Astrocyte of the cerebellum (primary cell): ENCODE measurements around the gene GPBP1.

ENCODE experiments used
- DNase-seq: peaks from one replicate; pipeline ENCODE4 v3.0.0-alpha.2; 2011; ENCODE audit warnings: low read depth
- H3K4me3 ChIP-seq: 2 replicates; pipeline ENCODE4 v1.5.1; 2011; ENCODE audit warnings: mild to moderate bottlenecking, low read depth, low read length, moderate library complexity
- in situ Hi-C: cut with HindIII; loops from 2 replicates; pipeline ENCODE4 v1.10.0; 2017; ENCODE audit warnings: low sequenced_read_pairs
- TF ChIP-seq, protein P1 (sequence below): IDR thresholded peaks from 2 replicates; pipeline ENCODE4 v1.5.1; 2012; ENCODE audit warnings: low read length, low read depth, moderate library complexity, mild to moderate bottlenecking; ENCODE audit errors: missing control alignments

Gene GPBP1

DNA sequence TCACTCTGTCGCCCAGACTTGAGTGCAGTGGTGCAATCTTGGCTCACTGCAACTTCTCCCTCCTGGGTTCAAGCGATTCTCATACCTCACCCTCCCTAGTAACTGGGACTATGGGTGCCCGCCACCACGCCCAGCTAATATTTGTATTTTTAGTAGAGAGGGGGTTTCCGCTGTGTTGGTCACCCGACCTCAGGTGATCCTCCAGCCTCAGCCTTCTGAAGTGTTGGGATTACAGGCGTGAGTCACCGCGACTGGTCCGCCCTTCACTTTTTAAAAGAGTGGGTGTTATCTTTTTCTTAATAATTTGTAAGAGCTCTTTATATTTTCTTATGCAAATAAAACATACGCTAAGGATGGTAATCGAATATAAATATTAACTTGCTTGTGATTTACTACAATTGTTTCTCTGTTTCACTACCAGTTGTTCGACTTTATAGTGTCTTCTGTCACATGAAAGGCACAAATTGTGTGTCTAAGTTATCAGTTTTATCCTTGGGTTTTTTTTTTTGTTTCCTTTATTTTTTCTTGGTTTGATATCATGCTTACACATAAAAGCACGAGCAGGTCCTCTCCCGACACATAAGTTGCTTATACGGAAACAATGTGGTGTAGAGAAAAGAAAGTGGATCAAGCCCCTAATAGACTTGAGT is 1.9 kb upstream of the GPBP1 start:
- H3K4me3 ChIP-seq, result peak overlapping the region; percentile 86
- TF ChIP-seq, protein P1, sequence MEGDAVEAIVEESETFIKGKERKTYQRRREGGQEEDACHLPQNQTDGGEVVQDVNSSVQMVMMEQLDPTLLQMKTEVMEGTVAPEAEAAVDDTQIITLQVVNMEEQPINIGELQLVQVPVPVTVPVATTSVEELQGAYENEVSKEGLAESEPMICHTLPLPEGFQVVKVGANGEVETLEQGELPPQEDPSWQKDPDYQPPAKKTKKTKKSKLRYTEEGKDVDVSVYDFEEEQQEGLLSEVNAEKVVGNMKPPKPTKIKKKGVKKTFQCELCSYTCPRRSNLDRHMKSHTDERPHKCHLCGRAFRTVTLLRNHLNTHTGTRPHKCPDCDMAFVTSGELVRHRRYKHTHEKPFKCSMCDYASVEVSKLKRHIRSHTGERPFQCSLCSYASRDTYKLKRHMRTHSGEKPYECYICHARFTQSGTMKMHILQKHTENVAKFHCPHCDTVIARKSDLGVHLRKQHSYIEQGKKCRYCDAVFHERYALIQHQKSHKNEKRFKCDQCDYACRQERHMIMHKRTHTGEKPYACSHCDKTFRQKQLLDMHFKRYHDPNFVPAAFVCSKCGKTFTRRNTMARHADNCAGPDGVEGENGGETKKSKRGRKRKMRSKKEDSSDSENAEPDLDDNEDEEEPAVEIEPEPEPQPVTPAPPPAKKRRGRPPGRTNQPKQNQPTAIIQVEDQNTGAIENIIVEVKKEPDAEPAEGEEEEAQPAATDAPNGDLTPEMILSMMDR, result no peak
- in situ Hi-C loops, result no loop called here
- no peak for DNase-seq

DNA sequence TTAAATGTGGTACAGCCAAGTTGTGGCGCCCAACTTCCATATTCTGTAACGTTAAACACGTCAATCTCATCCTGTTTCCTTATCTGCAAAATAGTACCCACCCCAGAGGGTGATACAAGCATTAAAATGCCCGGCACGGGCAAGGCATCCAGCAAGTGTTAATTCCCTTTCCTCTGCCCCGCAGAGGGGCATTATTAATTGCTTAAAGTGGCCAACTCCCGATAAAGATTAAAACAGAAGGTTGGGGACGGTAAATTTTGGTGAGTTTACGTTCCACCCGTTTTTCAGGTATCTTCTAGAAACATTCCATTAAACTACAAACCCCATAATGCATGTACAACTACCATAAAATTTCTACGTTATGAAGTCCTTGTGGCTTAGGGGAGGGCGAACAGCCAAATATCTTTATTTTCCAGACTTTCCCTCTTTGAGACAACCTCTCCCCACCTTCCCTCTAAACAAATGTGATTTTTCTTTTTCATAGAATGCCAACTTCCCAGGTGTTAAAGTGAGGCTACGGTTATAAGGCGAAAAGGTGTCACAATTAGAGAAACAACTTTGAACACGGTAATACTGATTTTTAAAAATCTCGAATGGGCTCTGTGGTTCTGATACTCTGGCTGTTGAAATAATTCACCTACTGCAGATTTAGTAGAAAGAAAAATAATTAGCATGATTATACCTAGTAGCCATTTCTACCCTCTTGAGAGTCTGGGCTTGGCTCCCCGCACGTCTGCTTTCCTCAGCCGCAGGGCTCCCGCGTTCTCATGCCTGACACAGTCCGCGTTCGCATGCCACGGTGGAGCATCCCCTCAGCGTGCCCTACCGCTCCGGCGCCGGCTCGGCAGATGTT is 1.2 kb upstream of the GPBP1 start:
- TF ChIP-seq, protein P1, result no peak
- no peak for DNase-seq
- peak overlapping the region; percentile 86 for H3K4me3 ChIP-seq
- in situ Hi-C loops, result no loop called here

DNA sequence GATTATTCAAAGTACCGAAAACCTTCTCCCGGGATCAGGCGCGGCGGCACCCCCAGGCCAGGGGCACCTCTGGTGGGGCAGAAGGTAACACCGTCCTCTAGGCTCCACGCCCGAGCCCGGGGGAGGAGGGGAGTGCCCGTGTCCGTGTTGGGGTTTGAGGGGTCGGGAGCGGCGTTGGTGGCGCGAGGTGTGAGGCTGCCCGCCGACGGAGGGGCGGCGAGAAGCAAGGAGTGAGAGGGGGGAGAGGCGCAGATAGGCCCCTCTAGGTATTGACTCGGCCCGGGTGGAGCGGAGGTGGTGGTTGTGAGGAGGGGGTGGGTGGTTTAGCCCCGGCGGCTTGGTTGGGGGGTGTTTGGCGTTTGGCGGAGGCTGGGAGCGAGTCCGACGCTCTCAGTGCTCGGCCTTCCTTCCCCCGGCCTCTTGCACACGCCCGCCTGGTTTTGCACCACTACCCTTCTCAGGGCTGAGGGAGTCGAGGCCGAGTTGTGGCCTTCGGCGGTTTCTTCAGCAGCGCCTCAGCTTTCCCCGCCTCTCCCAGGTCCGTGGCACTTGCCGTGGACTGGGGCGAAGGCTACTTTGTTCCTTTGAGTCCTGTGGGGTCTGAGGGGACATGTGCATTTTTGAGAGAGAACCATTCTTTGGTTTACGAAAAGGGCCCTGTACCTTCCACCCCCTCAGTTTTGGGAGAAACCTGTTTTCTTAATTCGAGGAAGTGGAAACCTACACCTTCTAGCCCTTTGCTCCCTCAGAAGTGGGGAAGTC is 450 bp downstream of the GPBP1 start:
- in situ Hi-C loops, result no loop called here
- DNase-seq, result no peak
- TF ChIP-seq, protein P1, result no peak
- peak overlapping the region; percentile 86 for H3K4me3 ChIP-seq

DNA sequence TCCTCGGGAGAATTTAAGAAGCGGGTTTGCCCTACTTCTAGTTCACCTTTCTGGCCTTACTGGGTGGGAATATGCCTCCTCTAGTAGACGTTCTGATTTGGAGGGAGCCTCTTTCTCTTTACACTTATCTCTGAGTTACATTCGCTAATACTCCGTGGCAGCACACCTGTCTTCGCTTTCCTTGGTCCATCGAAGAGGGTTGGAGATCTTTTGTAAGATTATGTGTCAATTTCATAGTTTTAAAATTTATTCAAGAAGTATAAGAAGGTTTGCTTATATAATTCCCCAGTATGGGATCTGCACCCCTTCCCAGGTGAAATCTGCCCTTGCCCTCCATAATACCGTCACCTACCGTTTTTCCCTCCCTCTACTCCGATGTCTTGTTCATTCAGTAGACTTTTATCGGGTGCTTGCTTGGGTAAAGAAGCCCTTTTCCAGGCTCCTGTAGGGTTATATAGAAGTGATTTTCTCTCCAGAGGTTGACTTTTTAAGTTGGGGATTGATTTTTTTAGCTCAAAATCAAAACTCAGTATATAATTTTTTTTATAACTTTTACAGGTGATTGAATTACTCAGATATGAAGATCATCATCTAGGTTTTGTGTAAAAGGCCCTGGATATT is 1.1 kb downstream of the GPBP1 start:
- no peak for DNase-seq
- TF ChIP-seq, protein P1, result no peak
- in situ Hi-C loops, result no loop called here
- peak overlapping the region; percentile 86 for H3K4me3 ChIP-seq

DNA sequence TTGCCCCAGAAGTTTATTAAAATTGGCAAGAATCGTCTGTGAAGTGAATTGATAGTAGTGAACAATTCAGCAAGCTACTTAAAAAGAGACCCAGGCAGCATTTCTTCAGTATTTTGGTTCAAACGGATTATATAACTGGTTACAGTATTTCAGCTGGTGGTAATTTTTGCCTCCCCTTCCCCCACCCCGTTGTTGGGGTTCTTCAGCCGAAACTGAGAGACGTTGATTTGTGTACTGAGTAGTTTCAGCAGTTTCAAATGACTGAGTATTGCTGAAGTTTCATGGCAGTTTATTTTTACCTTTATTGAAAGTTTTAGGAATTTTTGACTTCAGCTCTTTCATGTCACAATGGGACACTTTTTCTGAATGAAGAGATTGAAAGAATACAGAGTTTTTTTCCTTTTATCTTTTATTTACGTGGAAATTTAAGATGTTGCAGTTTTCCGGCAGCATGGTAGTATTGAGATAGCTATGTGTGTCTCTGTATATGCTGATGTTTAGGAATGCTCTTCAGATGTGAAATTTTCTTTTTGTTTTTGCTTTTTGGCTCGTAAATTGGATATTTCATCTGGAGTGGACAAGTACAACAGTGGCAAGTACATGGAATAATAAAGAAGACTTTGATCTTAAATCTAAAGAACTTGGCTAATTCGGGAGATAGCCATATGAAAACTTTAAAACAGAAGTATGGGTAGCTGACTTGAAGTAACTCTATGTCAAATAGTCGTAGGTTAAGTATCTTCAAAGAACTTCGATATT is 1.9 kb downstream of the GPBP1 start:
- TF ChIP-seq, protein P1, result no peak
- peak overlapping the region; percentile 86 for H3K4me3 ChIP-seq
- in situ Hi-C loops, result no loop called here
- no peak for DNase-seq
